Endothelial cell of umbilical vein (primary cell): ENCODE data around the gene CILP. TPM values are rescaled to one million over a fixed set of nuclear protein-coding genes. Genes with fewer than 3 reads are reported as not detected.

Experiments
- BruUV-seq: library from RNA; stranded (reverse); fragments of 400-500 nt; replicated peaks from 2 replicates; lab custom pipeline; 2021; lab: Mats Ljungman, UMichigan
- CTCF ChIA-PET: fragments of 300-600, 350-600 bp; sonication (Branson Sonifier 250); formaldehyde crosslinking; loops from one replicate; lab custom pipeline; 2021; ENCODE audit warnings: antibody characterized with exemption, inconsistent platforms; lab: Charles Lee
- POLR2A ChIA-PET: fragments of 300-600, 350-600 bp; sonication (Branson Sonifier 250); formaldehyde crosslinking; loops from one replicate; lab custom pipeline; 2021; ENCODE audit warnings: antibody characterized with exemption, inconsistent platforms; lab: Charles Lee
- DNase-seq: peaks from one replicate; pipeline ENCODE4 v3.0.0-alpha.2; 2011; ENCODE audit warnings: low read depth, low spot score
- FAIRE-seq: peaks from 2 replicates; lab custom pipeline; 2011; peaks lifted over from hg19 to GRCh38; lab: Jason Lieb, UNC
- H2AFZ ChIP-seq: 2 replicates; pipeline ENCODE4 v1.6.0; 2012; ENCODE audit warnings: low read depth, low read length, control low read depth, inconsistent platforms
- H3K27ac ChIP-seq: 2 replicates; pipeline ENCODE4 v1.5.1; 2011; ENCODE audit warnings: low read depth, mild to moderate bottlenecking, control low read depth, low read length, moderate library complexity; ENCODE audit not compliant: insufficient read depth
- H3K27me3 ChIP-seq, 2 experiments: 2 replicates each; pipeline versions ENCODE4 v1.6.0 to v1.6.1; 2011; ENCODE audit warnings: low read length in 2 of 2, mixed read lengths in 1 of 2; ENCODE audit not compliant: control insufficient read depth in 2 of 2, insufficient read depth in 2 of 2
- H3K36me3 ChIP-seq, 2 experiments: 2 replicates in 1 of 2; 3 replicates in 1 of 2; pipeline ENCODE4 v1.5.1; 2011; ENCODE audit warnings: low read length in 2 of 2, mild to moderate bottlenecking in 1 of 2, moderate library complexity in 1 of 2; ENCODE audit not compliant: control insufficient read depth in 2 of 2, insufficient read depth in 2 of 2; ENCODE audit errors: extremely low read depth in 1 of 2
- H3K4me1 ChIP-seq: 3 replicates; pipeline ENCODE4 v1.5.1; 2011; ENCODE audit warnings: mild to moderate bottlenecking, low read length; ENCODE audit not compliant: control insufficient read depth, insufficient read depth; ENCODE audit errors: extremely low read depth
- H3K4me2 ChIP-seq: 2 replicates; pipeline ENCODE4 v1.6.1; 2011; ENCODE audit warnings: low read length, control low read depth, mixed read lengths; ENCODE audit not compliant: insufficient read depth
- H3K4me3 ChIP-seq, 3 experiments: fragments of 200-600 bp in 1 of 3; sonication (generic), shearing (Covaris generic) in 1 of 3; replicated peaks in 1 of 3; 2 replicates each; pipeline ENCODE4 v1.5.1; 2011 to 2016; ENCODE audit warnings: control low read depth in 3 of 3, low read length in 3 of 3, mild to moderate bottlenecking in 2 of 3, inconsistent platforms in 1 of 3, low read depth in 1 of 3, moderate library complexity in 1 of 3; ENCODE audit not compliant: insufficient read depth in 1 of 3
- H3K79me2 ChIP-seq: 2 replicates; pipeline ENCODE4 v1.6.0; 2012; ENCODE audit warnings: low read length, inconsistent platforms; ENCODE audit not compliant: control insufficient read depth, insufficient read depth
- H3K9ac ChIP-seq: replicated peaks from 2 replicates; pipeline ENCODE3; 2011; ENCODE audit warnings: low read length, control low read depth; ENCODE audit not compliant: insufficient read depth; ENCODE audit errors: extremely low read depth
- H3K9me1 ChIP-seq: replicated peaks from 3 replicates; pipeline ENCODE4 v1.6.0; 2011; ENCODE audit warnings: mild to moderate bottlenecking, low read length; ENCODE audit not compliant: control insufficient read depth, insufficient read depth; ENCODE audit errors: extremely low read depth
- H3K9me3 ChIP-seq: replicated peaks from 2 replicates; pipeline ENCODE4 v1.5.1; 2012; ENCODE audit warnings: low read length, inconsistent platforms; ENCODE audit not compliant: control insufficient read depth, insufficient read depth
- H4K20me1 ChIP-seq: replicated peaks from 2 replicates; pipeline ENCODE3; 2011; ENCODE audit warnings: mild to moderate bottlenecking, low read length; ENCODE audit not compliant: control insufficient read depth, insufficient read depth; ENCODE audit errors: extremely low read depth
- EZH2 ChIP-seq: IDR thresholded peaks from 2 replicates; pipeline ENCODE4 v1.6.1; 2012; ENCODE audit warnings: borderline replicate concordance, low read depth, mild to moderate bottlenecking, moderate library complexity, low read length, inconsistent platforms; ENCODE audit not compliant: severe bottlenecking
- FOS ChIP-seq: IDR thresholded peaks from 2 replicates; pipeline ENCODE4 v1.6.1; 2011; ENCODE audit warnings: mild to moderate bottlenecking, low read length, moderate library complexity, borderline replicate concordance; ENCODE audit not compliant: insufficient read depth
- GATA2 ChIP-seq: IDR thresholded peaks from 2 replicates; pipeline ENCODE4 v1.7.0; 2011; ENCODE audit warnings: low read depth, mild to moderate bottlenecking, moderate library complexity, mixed read lengths, low read length; ENCODE audit not compliant: insufficient read length, insufficient read depth
- JUN ChIP-seq: IDR thresholded peaks from 2 replicates; pipeline ENCODE4 v1.6.1; 2011; ENCODE audit warnings: borderline replicate concordance, low read depth; ENCODE audit not compliant: insufficient read length, insufficient read depth
- MYC ChIP-seq: IDR thresholded peaks from one replicate; pipeline ENCODE4 v1.6.1; 2011; ENCODE audit warnings: mild to moderate bottlenecking, low read depth, low read length
- POLR2A ChIP-seq: IDR thresholded peaks from 2 replicates; pipeline ENCODE4 v1.6.1; 2012; ENCODE audit warnings: low read depth, mild to moderate bottlenecking, control low read depth, low read length
- POLR2AphosphoS5 ChIP-seq: IDR thresholded peaks from 2 replicates; pipeline ENCODE4 v1.6.1; 2012; ENCODE audit warnings: low read depth, mild to moderate bottlenecking, control low read depth, low read length, moderate library complexity; ENCODE audit not compliant: insufficient read depth
- dilution Hi-C: fragments of 300-500 bp; cut with MboI; formaldehyde crosslinking; loops from one replicate; pipeline ENCODE4 v1.15.0; 2019; ENCODE audit warnings: low sequenced_read_pairs; ENCODE audit not compliant: extremely low pct_ligation_motif_present
- intact Hi-C: fragments of 100-400 bp; cut with micrococcal nuclease; formaldehyde crosslinking; loops from one replicate; pipeline ENCODE4 v1.10.0; 2022
- polyA plus RNA-seq, 4 experiments: library from polyadenylated mRNA; depleted of rRNA in 3 of 4; stranded (reverse) in 3 of 4; unstranded in 1 of 4; fragments of >200 nt; gene quantifications; 2 replicates each; pipeline versions ENCODE4 v1.2.1 to v1.2.3, GENCODE V29; 2011 to 2012; ENCODE audit warnings: missing spikeins in 1 of 4
- total RNA-seq: library from RNA; stranded (reverse); gene quantifications from 2 replicates; pipeline ENCODE4 v1.2.3, GENCODE V29; 2021
- TF ChIP-seq, protein P1 (sequence below): IDR thresholded peaks from 2 replicates; pipeline ENCODE4 v1.6.1; 2011; ENCODE audit not compliant: insufficient read depth, insufficient read length
- TF ChIP-seq, protein P2 (sequence below), 2 donors: IDR thresholded peaks; 1 replicate in 1 of 2; 2 replicates in 1 of 2; pipeline ENCODE4 v1.5.1; 2011; ENCODE audit warnings: low read length in 2 of 2, mild to moderate bottlenecking in 2 of 2, moderate library complexity in 2 of 2, control low read depth in 1 of 2, inconsistent platforms in 1 of 2, low read depth in 1 of 2; ENCODE audit not compliant: insufficient read depth in 1 of 2; ENCODE audit errors: extremely low read depth in 1 of 2

CILP gene
- total and polyA plus RNA-seq, 2 donors (not counting 3 experiments of a cell fraction or from before 2014, with no cell fraction given), result 0.01 TPM; not detected in 1

DNA sequence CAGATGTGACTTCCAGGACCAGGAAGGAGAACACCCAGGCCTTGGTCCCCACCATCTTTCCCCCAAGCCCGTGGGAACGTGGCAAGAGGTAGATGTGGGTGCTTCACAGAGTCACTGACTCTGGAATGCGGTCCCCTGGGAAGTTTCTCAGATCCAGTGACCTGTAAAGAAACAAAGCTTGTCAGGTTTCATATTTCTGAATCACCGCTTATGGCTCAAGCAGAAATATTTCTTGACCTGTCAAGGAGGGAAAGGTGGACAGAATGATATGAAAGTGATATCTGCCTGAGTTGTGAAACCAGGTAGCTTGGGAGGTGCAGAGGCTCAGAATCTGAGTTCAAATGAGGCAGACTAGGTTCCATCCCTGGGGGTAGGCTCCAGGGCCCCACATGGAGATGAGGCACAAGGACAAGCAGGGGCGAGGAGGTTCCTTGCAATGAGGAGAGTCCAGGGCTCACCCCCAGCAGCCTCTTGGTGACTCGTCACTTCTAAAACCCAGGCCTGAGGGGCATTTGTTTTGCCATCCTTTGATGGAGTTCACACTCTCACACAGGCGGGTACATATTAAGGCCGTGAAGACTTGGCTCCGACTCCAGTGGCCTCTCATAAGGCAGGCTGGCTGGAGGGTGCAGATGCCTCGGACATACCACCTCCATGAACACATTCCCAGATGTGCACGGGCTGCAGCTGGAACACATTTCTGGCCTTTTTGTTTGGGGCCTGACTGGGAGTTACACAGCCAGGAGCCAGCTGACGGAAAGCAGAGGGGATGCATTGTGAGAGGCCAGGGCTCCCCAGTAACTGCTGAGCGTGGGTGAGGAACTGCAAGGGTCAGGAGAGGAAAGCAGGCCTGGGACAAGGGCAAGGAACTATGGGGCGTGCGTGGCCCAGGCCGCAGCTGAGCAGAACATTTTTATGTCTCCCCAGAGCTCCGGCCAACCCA is 1.3 kb downstream of the CILP start:
- H3K9me3 ChIP-seq, result no peaks in the 10 kb centered on the region
- H2AFZ ChIP-seq, result no peak overlapping the region
- H3K4me3 ChIP-seq, result no peak overlapping the region
- H3K4me1 ChIP-seq, result no peaks in the 10 kb centered on the region
- TF ChIP-seq, protein P1, sequence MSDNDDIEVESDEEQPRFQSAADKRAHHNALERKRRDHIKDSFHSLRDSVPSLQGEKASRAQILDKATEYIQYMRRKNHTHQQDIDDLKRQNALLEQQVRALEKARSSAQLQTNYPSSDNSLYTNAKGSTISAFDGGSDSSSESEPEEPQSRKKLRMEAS, result no peak
- TF ChIP-seq MYC (no peak), EZH2 (no peak), JUN (no peak), GATA2 (no peak), FOS (no peak), POLR2AphosphoS5 (no peak), POLR2A (no peak)
- TF ChIP-seq, protein P2, sequence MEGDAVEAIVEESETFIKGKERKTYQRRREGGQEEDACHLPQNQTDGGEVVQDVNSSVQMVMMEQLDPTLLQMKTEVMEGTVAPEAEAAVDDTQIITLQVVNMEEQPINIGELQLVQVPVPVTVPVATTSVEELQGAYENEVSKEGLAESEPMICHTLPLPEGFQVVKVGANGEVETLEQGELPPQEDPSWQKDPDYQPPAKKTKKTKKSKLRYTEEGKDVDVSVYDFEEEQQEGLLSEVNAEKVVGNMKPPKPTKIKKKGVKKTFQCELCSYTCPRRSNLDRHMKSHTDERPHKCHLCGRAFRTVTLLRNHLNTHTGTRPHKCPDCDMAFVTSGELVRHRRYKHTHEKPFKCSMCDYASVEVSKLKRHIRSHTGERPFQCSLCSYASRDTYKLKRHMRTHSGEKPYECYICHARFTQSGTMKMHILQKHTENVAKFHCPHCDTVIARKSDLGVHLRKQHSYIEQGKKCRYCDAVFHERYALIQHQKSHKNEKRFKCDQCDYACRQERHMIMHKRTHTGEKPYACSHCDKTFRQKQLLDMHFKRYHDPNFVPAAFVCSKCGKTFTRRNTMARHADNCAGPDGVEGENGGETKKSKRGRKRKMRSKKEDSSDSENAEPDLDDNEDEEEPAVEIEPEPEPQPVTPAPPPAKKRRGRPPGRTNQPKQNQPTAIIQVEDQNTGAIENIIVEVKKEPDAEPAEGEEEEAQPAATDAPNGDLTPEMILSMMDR (IDR thresholded peaks at IDR 0.05; ENCODE audit: extremely low read depth in 1 of 2, insufficient read depth in 1 of 2, low read depth in 1 of 2, low read length in 2 of 2), result no peak
- DNase-seq, result no peak
- no TSS peak for BruUV-seq
- intact Hi-C loops, result no loop called here
- CTCF ChIA-PET, result interaction anchor here (1.2 to 2.1 kb wide), 2 partner anchors 15 to 18 kb away, joined by 3 to 4 read pairs; no protein-coding TSS in a partner anchor
- H3K4me2 ChIP-seq, result no peak overlapping the region
- dilution Hi-C loops, result no loop called here
- peaks cover 0 to 5% of the 10 kb centered on the region in 2 experiments for H3K27me3 ChIP-seq
- POLR2A ChIA-PET, result no interaction called here
- no peaks in the 10 kb centered on the region for H4K20me1 ChIP-seq
- FAIRE-seq, result no peak
- H3K9me1 ChIP-seq, result no peaks in the 10 kb centered on the region
- no peak overlapping the region for H3K27ac ChIP-seq
- no peak overlapping the region for H3K9ac ChIP-seq
- no peaks in the 10 kb centered on the region for H3K36me3 ChIP-seq
- no peaks in the 10 kb centered on the region for H3K79me2 ChIP-seq
